HEK293 (cell line): Measurements from ENCODE around the gene BAG5.

Source experiments
- BCL11B ChIP-seq: fragments of 450-650 bp; formaldehyde crosslinking; IDR thresholded peaks from 2 replicates; pipeline ENCODE4 v1.5.1; 2016; ENCODE audit warnings: low read depth, missing biosample characterization, missing genetic modification characterization
- EGR2 ChIP-seq: fragments of 450-650 bp; formaldehyde crosslinking; IDR thresholded peaks from 2 replicates; pipeline ENCODE4 v1.5.1; 2016; ENCODE audit warnings: low read depth, missing biosample characterization, missing genetic modification characterization
- GLIS1 ChIP-seq: fragments of 450-650 bp; formaldehyde crosslinking; IDR thresholded peaks from 2 replicates; pipeline ENCODE4 v1.5.1; 2016; ENCODE audit warnings: missing biosample characterization, missing genetic modification characterization
- KLF10 ChIP-seq: fragments of 450-650 bp; IDR thresholded peaks from 2 replicates; pipeline ENCODE4 v1.5.1; 2018; ENCODE audit warnings: missing biosample characterization, mild to moderate bottlenecking, missing genetic modification characterization
- PRDM2 ChIP-seq: fragments of 450-650 bp; formaldehyde crosslinking; IDR thresholded peaks from 2 replicates; pipeline ENCODE4 v1.5.1; 2016; ENCODE audit warnings: missing biosample characterization, missing genetic modification characterization, borderline replicate concordance
- SP7 ChIP-seq: fragments of 450-650 bp; formaldehyde crosslinking; IDR thresholded peaks from 2 replicates; pipeline ENCODE4 v1.5.1; 2016; ENCODE audit warnings: missing biosample characterization, missing genetic modification characterization
- ZBTB1 ChIP-seq: fragments of 450-650 bp; formaldehyde crosslinking; IDR thresholded peaks from 2 replicates; pipeline ENCODE4 v1.5.1; 2016; ENCODE audit warnings: missing biosample characterization, missing genetic modification characterization
- ZBTB26 ChIP-seq: fragments of 450-650 bp; formaldehyde crosslinking; optimal IDR thresholded peaks from 2 replicates; pipeline ENCODE3; 2016; ENCODE audit warnings: missing biosample characterization, mild to moderate bottlenecking, missing genetic modification characterization
- ZNF132 ChIP-seq: fragments of 450-650 bp; formaldehyde crosslinking; IDR thresholded peaks from 2 replicates; pipeline ENCODE4 v1.5.1; 2017; ENCODE audit warnings: missing biosample characterization, missing genetic modification characterization, borderline replicate concordance
- ZNF155 ChIP-seq: fragments of 450-650 bp; formaldehyde crosslinking; IDR thresholded peaks from 2 replicates; pipeline ENCODE4 v1.5.1; 2016; ENCODE audit warnings: missing biosample characterization, missing genetic modification characterization
- ZNF174 ChIP-seq: fragments of 450-650 bp; formaldehyde crosslinking; IDR thresholded peaks from 2 replicates; pipeline ENCODE4 v1.5.0; 2017; ENCODE audit warnings: missing biosample characterization, mild to moderate bottlenecking, missing genetic modification characterization
- ZNF248 ChIP-seq: fragments of 450-650 bp; formaldehyde crosslinking; IDR thresholded peaks from 2 replicates; pipeline ENCODE4 v1.5.1; 2017; ENCODE audit warnings: missing biosample characterization, missing genetic modification characterization
- ZNF280C ChIP-seq: fragments of 450-650 bp; formaldehyde crosslinking; IDR thresholded peaks from 2 replicates; pipeline ENCODE4 v1.5.1; 2016; ENCODE audit warnings: missing biosample characterization, missing genetic modification characterization
- ZNF280D ChIP-seq: fragments of 450-650 bp; formaldehyde crosslinking; IDR thresholded peaks from 2 replicates; pipeline ENCODE4 v1.5.1; 2016; ENCODE audit warnings: missing biosample characterization, missing genetic modification characterization
- ZNF311 ChIP-seq: fragments of 450-650 bp; formaldehyde crosslinking; IDR thresholded peaks from 2 replicates; pipeline ENCODE4 v1.5.1; 2017; ENCODE audit warnings: missing biosample characterization, missing genetic modification characterization, borderline replicate concordance
- ZNF335 ChIP-seq: fragments of 450-650 bp; formaldehyde crosslinking; conservative IDR thresholded peaks from 2 replicates; pipeline ENCODE4 v1.5.1; 2016; ENCODE audit warnings: missing biosample characterization, missing genetic modification characterization
- ZNF433 ChIP-seq: fragments of 450-650 bp; formaldehyde crosslinking; IDR thresholded peaks from 2 replicates; pipeline ENCODE4 v1.5.1; 2016; ENCODE audit warnings: missing biosample characterization, missing genetic modification characterization, low read depth
- ZNF501 ChIP-seq: fragments of 450-650 bp; formaldehyde crosslinking; IDR thresholded peaks from 2 replicates; pipeline ENCODE4 v1.5.1; 2016; ENCODE audit warnings: missing biosample characterization, missing genetic modification characterization
- ZNF558 ChIP-seq: fragments of 450-650 bp; formaldehyde crosslinking; IDR thresholded peaks from 2 replicates; pipeline ENCODE4 v1.5.1; 2016; ENCODE audit warnings: missing biosample characterization, missing genetic modification characterization
- ZNF580 ChIP-seq: fragments of 450-650 bp; formaldehyde crosslinking; IDR thresholded peaks from 2 replicates; pipeline ENCODE4 v1.5.1; 2016; ENCODE audit warnings: missing biosample characterization, missing genetic modification characterization
- ZNF654 ChIP-seq: fragments of 450-650 bp; formaldehyde crosslinking; IDR thresholded peaks from 2 replicates; pipeline ENCODE4 v1.5.1; 2016; ENCODE audit warnings: low read depth, missing biosample characterization, missing genetic modification characterization
- ZNF664 ChIP-seq: fragments of 450-650 bp; formaldehyde crosslinking; IDR thresholded peaks from 2 replicates; pipeline ENCODE4 v1.5.1; 2016; ENCODE audit warnings: missing biosample characterization, missing genetic modification characterization
- ZNF677 ChIP-seq: fragments of 450-650 bp; IDR thresholded peaks from 2 replicates; pipeline ENCODE4 v1.5.0; 2018; ENCODE audit warnings: missing biosample characterization, mild to moderate bottlenecking, missing genetic modification characterization, moderate library complexity
- ZNF792 ChIP-seq: fragments of 450-650 bp; formaldehyde crosslinking; IDR thresholded peaks from 2 replicates; pipeline ENCODE4 v1.5.1; 2016; ENCODE audit warnings: missing biosample characterization, missing genetic modification characterization
- ZSCAN16 ChIP-seq: fragments of 450-650 bp; formaldehyde crosslinking; IDR thresholded peaks from 2 replicates; pipeline ENCODE4 v1.5.1; 2016; ENCODE audit warnings: missing biosample characterization, missing genetic modification characterization
- ZSCAN4 ChIP-seq: fragments of 450-650 bp; formaldehyde crosslinking; IDR thresholded peaks from 2 replicates; pipeline ENCODE4 v1.5.1; 2017; ENCODE audit warnings: missing biosample characterization, missing genetic modification characterization

Gene BAG5

GRCh38 chr14:103512701-103513611 lies 49.5 kb downstream of the BAG5 start (continued):
- TF ChIP-seq ZBTB1 (tag by site-specific recombination) (no peak), ZNF654 (tag by site-specific recombination) (no peak), ZNF558 (tag by site-specific recombination) (no peak), ZNF280D (tag by site-specific recombination) (no peak), PRDM2 (no peak), ZNF248 (tag by site-specific recombination) (no peak), ZNF335 (tag by site-specific recombination) (no peak), ZNF792 (tag by site-specific recombination) (no peak), BCL11B (no peak), EGR2 (tag by site-specific recombination) (peak; percentile 54; the same call in 1 of the 2 replicates), GLIS1 (tag by site-specific recombination) (peak; percentile 94), SP7 (tag by site-specific recombination) (peak; percentile 35; the same call in 1 of the 2 replicates), ZNF664 (tag by site-specific recombination) (no peak), ZNF155 (tag by site-specific recombination) (no peak), ZNF174 (tag by site-specific recombination) (no peak), ZNF580 (tag by site-specific recombination) (no peak), ZNF311 (tag by site-specific recombination) (no peak), ZNF677 (tag by site-specific recombination) (no peak), ZNF501 (tag by site-specific recombination) (no peak), ZNF433 (tag by site-specific recombination) (no peak), KLF10 (no peak), ZNF132 (no peak), ZNF280C (no peak), ZBTB26 (no peak), ZSCAN4 (no peak), ZSCAN16 (tag by site-specific recombination) (no peak)
